GM18858 (cell line): ENCODE measurements around the gene CTDNEP1.

Experiments used
- ATAC-seq: cut with Tn5 transposase; IDR thresholded peaks from one replicate; pipeline ENCODE4 v1.9.1; 2021; ENCODE audit not compliant: unreplicated experiment

CTDNEP1 gene

DNA sequence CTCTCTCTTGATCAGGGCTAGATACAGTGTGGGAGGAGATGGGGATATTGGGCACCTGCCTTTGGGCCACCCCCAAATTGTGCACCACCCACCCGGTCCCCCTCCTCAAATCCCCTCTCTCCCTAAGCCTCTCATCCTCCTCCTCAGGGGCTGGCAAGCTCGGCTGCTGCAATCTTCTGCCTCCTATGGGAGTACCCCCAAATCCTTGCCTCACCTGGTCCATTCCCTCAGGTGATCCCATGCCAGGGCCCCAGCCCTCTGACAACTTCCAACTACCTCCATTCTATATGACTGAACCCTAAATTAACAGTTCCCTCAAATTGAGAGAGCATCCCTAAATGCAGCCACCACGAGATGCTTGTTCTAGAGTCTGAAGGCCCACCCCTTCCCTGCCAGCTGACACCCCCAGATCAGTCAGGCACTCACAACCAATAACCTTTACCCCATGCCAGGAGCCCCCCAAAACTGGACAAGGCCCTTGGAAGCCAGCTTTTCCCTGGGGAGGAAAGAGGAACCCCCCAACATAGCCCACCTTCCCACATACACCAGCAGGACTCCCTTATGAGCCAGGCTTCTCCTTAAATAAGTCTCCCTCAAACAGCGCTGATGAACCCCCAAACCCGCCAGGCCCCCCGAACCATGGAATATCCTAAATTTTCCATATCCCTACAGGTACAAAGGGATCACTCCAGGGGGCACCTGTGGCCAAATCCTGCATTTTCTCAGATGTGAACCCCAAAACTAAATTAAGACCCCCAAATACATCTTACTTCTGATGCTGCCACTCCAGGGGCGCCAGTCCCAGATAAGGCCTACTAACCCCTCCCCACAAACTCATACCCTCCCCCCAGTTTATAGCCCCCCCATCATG, 35.1 kb downstream of the CTDNEP1 start:
- ATAC-seq = no peak

DNA sequence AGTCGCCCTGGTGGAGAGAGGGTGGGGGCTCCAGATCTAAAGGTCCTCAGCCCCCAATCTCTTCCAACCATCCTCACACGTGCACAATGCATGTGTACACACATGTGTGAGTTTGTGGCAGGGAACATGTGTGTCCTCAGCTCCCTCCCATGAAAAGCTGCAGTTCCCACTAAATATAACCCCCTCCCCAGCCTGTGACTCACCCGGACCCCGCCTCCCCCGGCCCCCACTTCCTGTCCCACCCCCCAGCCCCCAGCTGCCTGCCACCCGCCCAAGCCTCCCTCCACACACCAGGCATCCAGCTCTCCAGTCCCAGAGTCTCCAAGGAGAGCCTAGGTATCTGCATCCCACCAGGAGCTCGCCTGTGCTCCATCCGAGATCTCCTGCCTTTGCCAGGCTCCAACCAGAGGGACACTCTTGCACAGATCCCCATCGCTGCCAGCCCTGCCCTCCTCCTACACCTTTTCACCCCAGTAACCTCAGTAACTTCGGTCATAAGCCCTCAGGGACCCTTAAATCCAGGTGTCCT, 35.8 kb downstream of the CTDNEP1 start:
- no peak for ATAC-seq

DNA sequence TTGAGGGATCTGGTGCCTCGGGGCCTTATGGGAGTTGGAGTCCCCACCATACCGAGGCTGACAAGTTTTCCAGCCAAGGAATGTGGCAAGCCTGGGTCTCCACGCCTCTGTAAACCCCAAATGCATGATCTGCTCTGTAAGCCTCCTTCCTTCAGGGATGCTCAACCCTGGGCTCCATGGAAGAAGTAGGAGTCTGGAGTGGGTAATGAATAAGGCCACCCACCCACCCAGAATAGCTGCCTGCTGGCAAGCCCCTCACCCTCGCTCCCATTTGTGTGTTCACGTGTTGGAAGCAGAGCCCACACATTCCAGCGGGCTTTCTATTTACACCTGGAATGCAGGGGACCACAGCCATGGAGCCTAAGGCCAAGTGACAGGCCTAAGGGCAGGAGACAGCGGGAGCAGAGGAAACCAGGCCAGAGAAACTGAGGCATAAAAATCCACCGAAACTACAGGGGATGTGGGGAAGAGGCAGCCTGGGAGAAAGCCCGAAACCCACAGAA, 36.3 kb downstream of the CTDNEP1 start:
- ATAC-seq = no peak

DNA sequence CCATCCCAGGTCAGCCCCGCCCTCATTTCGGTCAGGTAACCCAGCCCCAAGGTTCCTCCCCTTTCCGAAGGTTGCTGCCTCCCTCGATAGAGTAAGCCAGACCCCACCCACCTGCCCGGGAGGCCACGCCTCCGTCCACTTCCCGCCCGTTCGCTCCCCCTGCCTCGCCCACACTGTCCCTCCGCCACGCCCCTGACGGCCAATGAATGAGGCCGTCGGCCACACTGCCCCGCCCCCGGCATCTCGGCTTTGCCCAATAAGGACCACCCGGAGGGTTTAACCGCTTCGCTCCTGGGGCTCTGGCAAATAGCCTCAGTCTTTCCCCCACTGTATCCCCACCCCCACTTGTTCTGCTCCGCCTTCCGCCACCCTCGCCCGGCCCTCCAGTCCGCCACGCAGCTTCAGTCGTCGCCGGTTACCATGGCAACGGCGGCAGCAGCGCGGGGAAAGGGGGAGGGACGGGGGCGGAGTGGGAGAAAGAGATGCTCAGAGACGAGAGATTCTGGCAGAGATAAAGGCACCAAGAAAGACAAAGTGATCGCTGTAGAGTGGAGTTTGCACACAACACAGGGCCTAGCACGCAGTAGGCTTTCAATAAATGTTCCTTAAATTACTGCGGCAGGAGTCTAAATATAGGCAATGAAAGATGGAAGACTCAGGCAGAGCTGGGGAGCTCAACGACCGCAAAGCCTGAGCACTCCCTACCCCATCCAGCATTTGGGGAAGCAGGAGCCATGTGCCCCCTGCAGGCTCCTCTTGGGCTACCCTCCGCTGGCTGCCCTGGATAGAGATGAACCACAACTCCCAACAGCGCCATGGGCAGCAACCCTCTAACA, 37.0 kb downstream of the CTDNEP1 start:
- peak; percentile 61 for ATAC-seq

DNA sequence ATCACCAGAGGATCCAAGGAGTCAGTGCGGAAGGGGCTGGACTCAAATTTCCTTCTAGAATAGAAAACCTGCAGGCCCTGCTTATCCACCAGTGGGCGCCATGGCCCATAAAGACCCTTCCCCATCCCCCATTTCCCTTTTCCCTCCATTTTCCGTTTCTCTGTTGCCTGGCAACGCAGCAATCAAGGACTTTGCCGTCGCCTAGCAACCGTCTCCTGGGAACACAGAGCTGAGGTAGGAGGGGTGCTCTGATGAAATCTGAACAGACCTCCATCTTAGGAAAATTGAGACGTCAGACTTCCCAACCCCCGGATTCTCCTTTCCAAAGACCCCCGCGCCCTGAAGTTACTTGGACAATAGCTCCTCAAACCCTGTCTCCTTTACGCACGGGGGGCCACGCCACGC, 37.6 kb downstream of the CTDNEP1 start:
- ATAC-seq = no peak

DNA sequence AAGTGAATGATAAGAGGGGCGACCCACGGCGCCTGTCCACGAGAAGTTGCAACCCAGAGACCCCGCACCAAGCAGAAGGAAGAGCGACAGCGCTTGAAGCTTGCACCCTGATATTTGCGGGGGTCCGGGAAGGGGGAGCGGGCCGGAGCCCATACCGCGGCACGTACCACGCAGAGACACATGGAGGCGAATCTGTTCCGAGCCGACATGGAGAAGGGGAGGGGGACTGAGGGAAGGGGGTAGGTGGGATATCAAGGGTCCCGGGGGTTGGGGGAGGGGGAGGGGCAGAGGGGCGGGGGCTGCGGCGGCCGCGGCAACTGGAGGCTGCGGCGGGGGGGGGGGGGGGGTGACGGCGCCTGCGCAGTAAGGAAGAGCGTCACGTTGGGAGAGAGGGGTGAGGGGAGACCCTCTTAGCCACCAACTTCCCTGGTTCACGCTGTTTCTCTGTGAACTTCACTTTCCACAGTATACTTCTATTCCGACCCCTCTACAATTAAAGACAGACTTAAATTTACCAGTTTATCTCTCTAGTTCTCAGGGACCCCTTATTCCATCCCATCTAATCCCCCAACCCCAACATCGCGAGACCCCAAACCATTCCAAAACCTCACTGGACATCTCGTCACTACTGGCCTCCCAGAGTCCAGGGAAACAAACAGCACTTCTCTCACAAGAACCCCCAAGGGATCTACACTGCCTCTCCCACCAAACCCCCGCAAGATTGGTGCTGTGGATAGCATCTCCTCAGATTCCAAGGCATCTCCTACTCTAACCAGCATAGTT, 39.9 kb downstream of the CTDNEP1 start:
- ATAC-seq = no peak

DNA sequence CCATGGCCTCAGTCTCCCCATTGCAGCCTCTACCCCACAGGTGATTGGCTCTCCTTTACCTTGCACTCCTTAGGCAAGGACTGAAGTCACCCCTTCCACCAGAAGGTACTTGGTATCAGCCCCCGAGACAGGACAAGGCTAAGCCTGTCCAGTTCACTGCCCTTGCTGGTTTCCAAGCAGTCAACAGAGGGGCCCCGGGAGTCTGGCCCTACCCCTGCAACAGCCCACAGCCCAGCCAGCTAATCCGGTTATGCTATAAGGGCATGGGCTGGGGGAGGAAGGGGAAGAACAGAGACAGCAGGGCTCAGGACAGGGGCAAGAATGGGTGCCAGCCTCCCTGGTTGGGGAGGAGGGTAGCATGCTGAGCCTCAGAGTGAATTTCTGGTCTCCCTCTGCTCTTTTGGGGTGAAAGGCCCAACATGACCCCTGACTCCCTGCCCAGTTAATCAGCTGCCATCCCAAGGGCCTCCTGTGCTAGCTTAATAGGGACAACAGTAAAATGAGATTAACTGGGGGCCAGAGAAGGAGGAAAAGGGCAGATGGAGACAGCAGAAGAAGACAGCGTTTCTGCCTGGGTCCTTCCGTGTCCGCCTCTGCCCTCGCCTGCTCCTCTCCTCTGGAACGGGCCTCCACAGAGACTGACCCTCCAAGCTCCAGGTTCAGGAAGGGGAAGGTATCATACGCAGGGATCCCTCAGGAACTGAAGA, 42.6 kb downstream of the CTDNEP1 start:
- no peak for ATAC-seq

DNA sequence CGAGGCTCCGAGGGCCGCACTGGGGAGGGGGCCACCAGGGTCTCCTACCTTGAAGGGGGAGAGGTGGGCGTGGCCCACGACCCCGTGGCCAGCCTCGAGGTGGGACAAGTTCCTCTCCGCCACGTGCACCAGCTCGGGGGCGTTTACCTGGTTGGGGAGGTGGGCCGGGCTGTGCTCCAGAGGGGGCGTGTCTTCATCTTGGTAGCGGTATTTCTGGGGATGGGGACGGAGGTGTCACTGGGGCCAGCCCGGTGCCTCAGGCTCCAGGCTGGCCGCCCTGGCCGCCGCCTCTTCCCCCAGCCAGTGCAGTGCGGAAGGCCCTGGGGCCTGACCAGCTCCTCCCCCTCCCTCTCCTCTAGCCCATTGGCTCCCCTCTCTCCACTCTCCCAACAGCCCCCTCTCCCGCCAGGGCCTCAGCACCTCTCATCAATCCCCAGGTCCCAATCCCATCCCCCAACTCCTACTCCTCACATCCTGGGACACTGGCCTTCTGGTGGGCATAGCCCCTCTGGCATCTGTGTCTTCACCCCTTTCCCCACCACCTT, 43.4 kb downstream of the CTDNEP1 start:
- ATAC-seq = no peak

DNA sequence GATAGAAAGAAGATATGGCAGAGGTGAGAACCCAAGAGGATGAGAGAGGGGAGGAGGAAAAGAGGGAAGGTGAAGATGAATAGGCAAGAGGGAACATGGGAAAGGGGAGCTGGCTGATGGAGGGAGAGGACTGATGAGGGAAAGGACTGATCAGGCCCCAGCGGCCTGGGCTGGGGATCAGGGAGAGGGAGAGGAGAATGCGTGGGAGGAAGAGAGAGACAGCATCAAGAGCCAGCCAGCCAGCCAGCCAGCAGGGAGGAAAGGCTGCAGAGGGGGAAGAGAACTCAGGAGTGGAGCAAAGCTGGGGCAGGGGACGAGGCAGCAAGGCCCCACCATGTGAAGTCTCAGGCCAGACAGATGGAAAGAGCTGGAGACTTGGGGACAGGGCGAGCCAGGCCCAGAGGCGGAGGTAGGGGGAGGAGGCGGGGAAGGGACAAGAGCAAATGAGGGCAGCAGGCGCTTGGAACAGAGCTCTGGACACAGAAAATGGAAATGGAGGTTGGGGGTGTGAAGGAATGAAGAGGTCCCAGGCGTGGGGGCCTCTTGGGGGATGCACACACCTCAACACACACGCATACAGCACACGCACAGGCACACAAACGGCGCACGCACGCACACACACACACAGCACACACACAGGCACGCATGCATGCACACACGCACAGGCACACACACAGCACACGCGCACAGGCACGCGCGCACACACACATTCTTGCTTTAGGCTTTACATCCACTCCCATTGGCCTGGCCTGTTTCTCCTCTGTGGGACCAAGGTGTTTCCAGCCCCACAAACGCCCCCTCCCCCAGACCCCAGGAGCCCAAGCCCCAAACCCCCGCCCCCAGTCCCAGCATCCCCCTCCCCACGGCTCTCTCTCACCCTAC, 44.2 kb downstream of the CTDNEP1 start:
- no peak for ATAC-seq

DNA sequence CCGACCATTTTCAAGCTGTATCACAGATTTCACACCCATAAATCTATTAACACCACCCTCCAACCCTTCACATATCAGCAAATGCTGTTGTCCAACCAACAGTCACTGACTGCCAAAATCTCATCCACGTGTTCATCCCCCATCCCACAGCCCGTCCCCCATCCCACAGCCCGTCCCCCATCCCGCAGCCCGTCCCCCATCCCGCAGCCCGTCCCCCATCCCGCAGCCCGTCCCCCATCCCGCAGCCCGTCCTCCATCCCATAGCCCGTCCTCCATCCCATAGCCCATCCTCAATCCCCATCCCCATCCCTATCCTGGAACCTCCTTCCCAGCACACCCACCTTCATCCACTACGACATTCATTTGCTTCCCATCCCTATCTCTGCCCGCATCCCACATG, 46.0 kb downstream of the CTDNEP1 start:
- no peak for ATAC-seq

DNA sequence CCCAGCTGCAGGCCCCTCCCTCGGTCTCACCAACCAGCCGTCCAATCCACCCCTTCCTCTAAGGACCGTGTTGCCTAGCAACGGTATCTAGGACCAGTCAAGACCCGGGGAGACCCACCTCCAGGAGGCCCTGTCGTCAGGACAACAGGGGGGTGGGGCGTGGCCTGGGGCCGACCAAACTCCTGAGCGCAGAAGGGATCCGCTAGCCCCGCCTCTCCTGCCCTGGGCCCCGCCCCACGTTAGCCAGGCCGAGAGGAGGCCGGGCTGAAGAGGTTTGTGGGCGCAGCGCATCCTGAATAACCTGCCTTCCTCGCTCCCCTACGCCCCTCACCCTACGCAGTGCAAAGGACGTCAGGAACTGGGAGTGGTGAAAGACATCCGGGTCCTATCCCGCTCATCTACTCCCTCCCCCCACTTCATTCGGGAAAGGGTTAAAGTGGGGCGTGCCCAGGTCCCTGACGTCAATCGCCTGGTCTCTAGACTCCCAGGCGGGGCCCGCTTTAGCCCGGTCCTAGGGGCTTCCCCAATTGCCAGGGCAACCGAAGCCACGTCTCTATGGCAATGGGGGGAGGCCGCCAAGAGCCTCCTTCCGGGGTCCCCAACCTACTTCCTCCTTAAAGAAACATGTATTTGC, 46.6 kb downstream of the CTDNEP1 start:
- peak; percentile 61 for ATAC-seq

DNA sequence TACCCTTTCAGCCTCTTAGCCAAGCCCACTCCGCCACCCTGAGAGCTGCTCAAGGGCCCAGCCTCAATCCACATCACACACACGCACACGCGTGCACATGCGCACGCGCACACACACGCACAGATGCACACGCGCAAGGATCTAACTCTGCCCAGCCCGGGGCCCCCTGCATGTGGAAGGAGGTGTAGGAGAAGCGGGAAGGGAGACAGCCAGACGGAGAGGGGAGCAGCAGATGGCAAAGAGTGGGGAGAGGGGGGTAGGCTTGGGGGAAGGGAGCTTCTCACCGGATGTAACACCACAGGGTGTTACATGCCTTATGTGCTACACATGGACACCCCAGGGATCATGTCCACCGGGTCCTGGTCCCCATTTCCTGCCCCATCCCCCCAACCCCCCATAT, 47.2 kb downstream of the CTDNEP1 start:
- no peak for ATAC-seq

DNA sequence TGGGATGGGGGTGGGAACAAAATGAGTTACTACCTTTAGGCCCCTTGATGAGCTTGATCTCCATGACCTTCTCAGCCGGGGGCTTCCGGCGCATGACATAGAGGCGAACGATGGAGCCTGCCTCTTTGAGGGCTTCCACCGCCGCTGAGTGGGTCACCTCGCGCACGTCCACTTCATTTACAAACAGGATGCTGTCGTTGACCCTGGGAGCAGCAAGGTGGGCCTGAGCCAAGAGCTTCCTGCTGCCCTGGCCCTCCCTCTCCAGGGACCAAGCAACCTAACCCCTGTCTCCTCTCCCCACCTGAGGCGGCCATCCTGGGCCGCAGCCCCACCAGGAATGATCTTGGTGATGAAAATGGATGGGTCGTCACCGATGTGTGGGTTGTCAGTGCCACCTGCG, 48.1 kb downstream of the CTDNEP1 start:
- no peak for ATAC-seq

DNA sequence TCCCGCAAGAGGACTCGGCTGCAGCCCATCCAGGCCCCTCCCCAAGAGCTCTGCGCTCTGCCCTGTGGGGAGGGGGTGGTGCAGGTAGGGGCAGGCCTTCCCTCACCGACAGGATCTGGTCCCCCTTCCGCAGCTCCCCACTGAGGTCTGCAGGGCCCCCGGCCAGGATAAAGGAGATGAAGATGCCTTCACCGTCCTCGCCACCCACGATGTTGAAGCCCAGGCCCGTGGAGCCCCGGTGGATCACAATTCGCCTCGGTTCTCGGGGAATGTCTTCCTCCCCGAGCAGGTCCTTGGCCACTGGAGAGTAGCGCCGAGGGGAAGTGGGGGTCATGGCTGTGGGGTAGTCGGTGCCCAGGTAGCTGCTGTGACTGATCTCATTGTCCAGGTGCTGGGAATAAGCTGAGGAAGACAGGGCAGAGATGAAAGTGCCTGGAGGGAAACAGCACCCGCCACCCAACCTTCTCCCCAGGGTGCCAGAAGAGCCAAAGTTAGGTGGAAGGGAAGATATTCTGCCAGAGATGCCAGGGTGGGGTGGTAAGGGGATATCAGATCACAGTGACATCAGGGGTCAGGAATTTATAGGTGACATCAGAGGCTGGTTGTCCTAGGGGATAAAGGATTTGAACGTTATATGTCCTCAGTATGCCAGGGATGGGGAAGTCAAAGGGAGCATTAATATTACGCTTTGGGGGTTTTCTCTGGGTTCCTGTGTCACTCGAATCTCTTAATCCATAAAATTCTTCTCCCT, 54.7 kb downstream of the CTDNEP1 start:
- no peak for ATAC-seq

DNA sequence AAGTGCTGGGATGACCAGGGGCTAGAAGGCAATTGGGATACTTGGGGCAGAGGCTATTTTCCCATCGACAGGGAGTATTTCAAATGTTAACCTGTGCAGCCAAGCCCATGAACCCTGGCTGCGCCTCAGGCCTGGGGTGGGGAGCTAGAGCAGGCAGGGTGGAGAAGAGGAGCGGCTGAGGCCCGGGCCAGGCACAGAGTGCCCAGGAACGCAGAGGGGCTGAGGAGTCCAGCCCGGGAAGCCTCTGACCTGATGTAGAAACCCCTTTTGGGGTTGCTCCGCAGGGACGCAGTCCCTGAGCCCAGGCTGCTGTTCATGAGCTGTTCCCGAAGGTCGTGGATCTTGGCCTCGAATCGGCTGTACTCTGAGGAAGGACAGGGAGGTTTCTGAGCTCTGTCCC, 55.6 kb downstream of the CTDNEP1 start:
- no peak for ATAC-seq
